COLO829 (cell line): ENCODE measurements around the gene LAMA3.
A peak's percentile ranks its signal among the peaks of the same experiment; 100 is the strongest.

Experiments
- DNase-seq: peaks from one replicate; pipeline ENCODE4 v3.0.0; 2012; ENCODE audit warnings: low spot score

LAMA3 gene

DNA sequence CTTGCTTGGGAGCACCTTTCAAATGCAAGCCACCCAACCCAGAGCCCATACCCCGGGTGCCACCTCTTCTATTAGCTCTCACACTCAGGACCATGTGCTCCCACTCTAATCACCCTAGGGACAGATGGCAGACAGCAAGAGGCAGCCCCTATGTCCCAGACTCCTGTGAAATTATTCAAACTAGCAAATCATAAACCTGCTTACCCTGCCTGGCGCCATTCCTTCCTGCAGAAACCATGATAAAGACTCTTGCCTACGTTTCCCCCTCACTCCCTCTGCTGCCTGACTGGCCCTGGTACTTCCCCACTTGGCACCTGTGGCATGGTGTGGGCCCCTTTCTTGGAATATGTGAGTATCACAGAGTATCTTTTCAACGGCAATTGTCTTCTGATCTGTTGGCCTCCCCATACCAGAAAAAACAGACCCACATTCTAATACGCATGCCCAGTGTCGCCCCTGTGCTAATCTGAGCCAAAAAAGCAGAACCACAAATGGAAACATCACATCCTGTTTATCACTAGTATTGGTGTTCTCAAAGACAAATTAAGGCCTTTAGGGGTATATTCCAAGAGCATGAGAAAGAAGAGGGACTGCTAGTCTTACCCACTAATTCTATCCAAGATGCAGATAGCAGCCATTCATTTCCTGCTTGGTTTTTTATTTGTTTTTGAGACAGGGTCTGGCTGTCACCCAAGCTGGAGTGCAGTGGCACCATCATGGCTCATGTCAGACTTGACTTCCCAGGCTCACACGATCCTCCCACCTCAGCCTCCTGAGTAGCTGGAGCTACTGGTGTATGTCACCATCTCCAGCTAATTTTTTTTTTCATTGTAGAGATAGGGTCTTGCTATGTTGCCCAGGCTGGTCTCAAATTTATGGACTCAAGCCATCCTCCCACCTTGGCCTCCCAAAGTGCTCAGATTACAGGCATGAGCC, 281.2 kb downstream of the LAMA3 start:
- DNase-seq: no peak

DNA sequence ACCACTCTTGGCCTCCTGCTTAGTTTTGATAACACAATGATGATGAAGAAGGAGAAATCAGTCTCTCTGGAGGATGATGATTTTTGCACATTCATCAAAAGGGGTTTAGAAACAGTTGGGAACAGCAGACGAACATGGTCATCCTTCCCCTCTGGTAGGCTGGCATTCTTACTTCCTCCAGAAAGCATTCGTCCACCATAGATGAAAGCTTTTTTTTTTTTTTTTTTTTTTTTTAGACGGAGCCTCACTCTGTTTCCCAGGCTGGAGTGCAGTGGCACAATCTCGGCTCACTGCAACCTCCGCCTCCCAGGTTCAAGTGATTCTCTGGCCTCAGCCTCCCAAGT, 281.8 kb downstream of the LAMA3 start:
- no peak for DNase-seq

DNA sequence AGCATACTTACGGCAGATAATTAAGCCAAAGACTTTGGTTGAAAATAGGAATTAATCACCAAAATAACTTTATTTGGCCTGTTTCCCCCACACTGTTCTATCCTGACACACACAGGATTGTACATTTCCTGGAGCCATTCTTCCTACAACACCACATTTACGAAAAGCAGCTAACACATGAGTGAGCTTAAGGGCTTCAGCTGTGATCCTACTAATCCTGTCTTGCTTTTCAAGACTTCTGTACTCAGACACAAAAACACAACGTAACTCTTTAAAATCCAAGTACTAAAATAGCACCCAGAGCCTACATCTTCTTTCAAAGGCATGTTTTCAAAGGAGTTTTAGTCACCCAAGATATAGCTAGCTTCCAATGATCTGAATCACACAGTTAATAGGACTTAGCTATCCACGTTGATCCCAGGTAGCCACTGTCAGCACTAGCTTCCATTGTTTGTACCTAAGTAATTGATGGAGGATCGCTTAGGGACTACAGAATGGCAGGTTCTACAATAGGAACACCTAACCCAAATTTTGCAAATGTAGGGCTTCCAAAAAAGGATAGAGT, 282.5 kb downstream of the LAMA3 start:
- DNase-seq: no peak

DNA sequence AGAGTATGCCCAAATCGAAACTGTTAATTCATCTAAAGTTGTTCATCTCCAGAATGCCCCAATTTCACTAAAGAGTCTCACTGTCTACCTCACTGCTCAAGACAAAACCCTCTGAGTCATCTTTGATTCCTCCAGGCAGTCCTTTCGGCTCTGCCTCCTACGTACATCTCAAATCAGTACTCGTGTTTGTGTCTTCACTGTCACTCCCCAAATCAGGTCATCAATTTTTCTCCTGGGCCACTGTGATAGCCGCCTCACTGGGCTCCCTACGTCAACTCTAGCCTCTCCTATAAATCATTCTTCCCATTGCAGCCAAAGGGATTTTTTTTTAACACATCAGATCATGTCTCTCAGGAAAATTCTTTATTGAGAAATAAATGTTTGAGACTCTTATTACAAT, 283.2 kb downstream of the LAMA3 start:
- DNase-seq: no peak

DNA sequence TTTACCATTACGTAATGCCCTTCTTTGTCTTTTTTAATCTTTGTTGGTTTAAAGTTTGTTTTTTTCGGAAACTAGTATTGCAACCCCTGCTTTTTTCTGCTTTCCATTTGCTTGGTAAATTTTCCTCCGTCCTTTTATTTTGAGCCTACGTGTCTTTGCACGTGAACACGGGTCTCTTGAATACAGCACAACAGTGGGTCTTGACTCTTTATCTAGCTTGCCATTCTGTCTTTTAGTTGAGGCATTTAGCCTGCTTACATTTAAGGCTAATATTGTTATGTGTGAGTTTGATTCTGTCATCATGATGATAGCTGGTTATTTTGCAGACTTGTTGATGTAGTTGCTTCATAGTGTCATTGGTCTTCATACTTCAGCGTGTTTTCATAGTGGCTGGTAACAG, 287.9 kb downstream of the LAMA3 start:
- no peak for DNase-seq

DNA sequence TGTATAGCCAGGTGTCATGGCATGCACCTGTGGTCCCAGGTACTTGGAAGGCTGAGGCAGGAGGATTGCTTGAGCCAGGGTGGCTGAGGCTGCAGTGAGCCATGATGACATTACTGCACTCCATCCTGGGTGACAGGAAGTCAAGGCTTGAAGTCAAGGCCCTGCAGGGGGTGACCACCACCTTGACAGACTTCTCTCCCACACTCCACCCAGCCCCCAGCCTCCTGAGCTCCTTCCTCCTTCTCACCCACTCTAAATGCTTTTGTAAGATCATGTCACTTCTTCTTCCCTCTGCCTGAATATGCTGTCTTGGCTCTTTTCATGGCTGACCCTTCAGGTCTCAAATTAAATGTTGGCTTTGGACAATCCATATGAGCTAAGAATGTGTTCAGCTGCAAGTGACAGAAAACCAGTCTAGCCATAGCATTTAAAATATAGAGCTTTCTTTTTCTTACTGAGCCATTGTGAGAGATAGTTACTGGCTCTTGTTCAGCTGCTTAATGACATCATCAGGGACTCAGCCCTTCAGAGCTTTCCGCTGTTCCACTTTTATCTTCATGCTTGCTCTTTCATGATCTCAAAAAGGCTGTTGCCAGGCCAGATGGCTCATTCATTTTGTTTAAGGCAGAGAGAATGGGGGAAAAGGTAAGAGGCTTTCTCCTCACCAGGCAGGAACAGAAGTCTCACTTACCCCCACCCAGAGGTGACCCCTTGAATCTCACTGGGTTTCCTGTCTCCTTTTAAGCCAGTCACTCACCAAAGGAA, 288.6 kb downstream of the LAMA3 start:
- DNase-seq: no peak

DNA sequence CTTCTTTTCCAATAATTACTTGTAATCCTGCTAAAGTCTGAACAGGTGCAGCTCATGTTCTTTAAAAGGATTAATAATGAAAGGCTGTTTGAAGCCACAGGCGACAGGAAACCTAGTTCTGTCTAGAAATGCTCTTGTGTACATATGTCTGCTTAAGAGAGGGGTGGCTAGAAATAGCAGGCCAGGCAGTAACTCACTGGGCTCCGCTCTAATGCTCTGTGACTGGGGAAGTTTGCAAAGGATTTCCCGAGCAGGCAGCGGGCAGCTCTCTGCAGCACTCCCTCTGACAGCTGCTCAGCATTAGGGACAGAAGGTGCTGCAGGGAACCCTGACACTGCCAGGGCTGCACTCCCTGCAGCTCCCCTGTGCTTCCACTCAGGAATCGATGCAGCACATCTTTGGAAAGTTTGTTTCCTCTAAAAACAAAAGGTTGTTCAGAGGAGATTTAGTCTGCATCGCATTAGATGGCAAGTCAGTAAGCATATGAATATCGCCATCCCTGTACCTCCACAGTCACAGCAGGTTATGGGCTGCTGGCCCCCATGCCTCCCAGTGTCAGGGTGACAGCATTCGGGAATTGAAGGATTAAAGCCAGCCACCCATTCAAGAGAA, 292.2 kb downstream of the LAMA3 start:
- no peak for DNase-seq

DNA sequence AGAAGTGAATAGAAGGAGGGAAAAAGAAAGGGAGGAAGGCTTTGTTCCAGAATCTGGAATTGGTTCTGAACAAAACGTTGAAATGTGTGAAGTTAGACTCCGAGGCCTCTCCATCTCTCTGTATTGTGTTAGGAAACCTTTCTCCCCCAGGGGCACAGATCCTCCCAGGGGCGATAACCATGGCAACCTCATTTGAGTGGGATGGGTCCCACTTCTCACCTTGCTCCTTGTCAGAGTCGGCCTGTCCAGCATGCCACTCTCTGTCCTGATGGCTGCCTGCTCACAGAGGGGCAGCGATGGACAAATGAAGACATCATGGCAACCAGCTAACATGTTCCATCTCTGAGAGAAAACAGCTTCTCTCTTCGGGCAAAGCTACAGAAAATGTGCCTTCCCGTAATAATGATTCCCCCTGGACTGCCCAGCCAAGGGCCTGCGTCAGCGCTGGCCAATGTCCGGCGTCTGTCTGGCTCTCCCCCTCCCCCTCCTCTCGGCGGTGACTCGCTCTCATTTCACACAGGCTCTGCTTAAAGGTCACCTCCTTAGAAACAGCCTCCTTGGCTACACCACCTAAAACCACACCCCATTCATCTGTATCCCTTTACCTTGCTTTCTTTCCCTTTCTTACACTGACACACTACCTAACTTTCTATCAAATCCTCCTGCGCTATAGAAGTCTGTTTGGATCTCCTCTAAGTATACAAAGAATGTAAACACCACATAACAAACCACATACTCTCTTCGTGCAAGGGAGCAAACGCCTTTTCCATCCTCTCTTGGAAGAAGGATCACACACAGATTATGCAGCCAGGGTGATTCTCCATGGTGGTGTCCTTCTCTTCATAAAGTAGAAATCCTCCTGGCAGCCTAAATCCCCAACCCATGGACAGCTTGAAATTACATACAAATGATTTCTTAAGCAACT, 293.2 kb downstream of the LAMA3 start:
- no peak for DNase-seq

DNA sequence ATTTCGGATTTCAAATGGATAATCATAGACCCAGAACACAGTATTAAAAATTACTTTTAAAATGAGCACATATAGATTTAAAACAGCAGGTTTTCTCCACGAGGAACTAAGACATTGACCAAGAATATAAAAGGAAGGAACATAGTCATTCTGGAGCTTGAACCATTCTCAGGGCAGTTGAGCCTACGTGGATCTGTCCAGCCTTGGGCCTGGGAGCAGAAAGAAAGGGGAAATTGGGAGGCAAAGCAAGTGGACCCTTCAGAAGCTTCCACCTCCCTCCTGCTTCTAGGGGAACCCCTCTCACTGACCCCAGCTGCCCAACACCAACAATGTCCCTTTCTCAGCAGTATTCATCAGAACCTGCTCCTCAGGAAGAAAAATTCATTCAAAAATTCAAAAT, 293.9 kb downstream of the LAMA3 start:
- DNase-seq: no peak

DNA sequence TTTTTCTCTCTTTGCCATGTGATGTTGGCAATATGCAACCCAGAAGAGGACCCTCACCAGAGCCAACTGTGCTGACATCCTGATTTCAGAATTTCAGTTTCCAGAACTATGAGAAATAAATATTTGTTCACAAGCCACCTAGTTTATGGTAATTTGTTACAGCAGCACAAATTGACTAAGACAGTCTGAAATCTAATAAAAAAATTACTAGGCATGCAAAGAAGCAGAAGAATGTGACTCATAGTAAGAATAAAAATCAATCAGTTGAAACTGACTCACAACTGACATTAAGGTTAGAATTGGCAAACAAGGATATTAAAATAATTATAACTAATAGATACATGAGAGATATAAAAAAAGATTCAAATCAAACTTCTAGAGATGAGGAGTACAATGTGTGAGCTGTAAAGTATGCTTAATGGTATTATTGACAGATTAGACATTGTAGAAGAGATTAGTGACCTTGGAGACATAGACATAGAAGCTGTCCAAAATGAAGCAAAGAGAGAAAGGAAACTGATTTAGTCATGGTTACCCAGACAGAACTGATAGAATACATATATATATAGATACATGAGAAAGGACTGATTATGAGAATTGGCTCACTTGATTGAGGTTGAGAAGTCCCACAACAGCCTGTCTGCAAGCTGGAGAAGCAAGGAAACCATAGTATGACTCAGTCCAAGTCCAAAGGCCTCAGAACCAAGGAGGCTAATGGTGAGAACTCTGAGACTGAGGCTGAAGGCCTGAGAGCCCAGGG, 297.5 kb downstream of the LAMA3 start:
- no peak for DNase-seq

DNA sequence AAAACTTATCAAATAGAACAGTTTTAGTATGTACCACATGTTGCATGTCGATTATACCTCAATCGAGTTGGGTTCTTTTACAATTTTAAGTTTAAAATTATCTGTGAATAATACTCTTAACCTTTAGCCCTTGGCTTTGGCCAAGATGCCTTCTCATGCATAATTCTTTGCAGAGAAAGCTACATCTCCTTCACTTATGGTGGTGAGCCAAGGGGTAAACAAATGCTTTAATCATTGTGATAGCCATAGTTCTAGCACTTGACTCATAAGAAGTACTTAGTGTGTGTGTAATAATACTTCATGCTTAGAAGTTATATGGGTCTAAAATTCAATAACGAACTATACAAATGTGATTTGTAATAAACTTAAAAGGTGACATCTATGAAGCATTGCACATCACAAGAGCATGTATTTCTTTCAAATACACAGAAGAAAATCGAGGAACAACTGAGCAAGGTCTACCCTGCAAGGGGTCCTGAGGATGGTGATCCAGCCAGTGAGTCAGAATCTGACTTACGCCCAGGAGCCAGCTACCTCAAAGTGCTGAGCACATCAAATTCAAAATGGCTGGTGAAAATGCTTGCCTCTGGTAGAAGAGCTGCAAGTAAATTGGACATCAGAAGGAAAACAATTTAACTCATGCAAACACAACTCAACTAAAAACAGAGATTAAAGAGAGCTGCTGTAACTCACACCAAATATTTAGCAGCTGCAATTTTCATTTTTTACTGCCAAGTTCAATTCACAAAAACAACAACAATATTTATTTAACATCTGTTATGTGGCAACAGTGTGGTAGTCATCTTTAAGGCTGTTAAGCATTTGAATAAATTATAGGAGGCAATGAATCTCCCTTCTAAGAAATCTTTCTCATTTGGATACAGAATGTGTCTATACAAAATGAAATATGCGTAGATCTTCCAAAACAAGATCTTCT, 301.5 kb downstream of the LAMA3 start:
- peak; percentile 60 for DNase-seq

DNA sequence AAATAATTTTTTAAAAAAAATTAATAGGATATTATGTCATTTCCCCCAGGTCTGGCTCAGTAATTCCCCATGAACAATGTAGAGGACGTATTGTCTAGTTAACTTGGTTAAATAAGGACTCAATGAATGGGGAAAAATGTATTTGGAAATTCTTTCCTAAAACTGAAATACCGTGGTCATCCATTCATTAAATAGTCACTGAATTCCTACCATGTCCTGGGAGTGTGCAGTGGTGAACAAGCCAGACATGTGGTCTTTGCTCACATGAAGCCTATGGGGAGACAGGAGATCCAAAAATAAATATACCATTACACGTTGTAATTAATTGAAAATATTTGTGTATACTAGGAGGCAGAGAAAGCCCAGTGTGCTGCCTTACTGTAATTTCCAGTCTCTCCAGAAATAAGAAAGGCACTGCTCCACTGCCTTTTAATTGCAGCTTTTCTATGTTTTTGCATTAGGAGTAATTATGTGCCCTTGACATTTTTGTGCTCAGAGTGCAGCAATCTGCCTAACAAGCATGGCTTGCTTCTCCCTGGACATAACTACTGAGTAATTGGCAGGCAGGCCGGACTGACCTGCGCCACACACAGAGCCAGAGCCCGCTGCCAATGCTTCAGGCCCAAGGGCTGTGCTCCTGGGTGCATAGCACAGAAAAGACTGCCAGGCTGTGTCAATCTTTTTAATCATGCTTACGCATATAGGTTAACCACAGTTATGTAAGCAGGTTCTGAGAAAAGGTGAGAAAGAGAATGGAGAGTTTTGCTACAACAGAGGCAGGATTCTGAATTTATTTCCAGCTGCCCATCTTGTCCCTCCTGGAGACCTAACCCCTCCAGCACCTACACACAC, 303.1 kb downstream of the LAMA3 start:
- no peak for DNase-seq

DNA sequence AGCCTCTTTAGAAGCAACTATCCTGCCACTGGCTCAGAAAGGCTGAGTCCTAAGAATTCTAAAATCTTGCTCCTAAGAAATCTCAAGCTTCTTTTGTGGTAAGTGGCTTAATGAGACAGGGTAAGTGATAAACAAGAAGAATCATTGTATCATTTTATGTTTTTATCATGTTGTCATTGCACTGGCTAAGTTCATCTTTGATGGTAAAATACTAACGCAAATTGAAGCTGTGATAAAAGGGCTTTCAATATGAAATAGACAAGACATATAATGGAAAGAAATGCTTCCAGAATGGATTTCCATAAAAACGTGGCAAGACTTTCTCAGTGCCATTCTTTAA, 303.7 kb downstream of the LAMA3 start:
- DNase-seq: no peak

DNA sequence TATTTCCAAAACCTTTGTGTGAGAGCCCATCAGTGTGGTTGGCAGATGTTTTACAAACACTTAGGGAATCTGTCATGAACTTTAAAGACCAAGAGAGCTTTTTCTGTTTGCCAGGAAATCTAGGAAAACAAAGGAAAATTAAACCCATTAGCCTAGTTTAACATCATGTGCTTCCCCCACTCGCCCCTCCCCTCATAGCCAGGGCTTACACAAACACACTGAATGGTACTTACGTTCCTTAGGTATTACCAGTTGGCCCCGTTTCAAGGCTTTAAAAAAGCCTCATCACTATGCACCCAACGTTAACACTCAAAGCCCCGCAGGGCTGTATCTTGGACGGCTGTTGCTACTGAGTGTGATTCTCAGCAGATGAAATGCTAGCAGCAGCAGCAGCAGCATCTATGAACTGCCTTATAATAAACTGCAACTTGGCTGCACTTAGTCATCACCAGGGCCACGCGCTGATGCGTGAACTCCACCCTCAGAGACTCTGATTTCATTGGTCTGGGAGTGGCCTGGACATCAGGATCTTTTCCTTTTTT, 305.2 kb downstream of the LAMA3 start:
- peak; percentile 52 for DNase-seq

DNA sequence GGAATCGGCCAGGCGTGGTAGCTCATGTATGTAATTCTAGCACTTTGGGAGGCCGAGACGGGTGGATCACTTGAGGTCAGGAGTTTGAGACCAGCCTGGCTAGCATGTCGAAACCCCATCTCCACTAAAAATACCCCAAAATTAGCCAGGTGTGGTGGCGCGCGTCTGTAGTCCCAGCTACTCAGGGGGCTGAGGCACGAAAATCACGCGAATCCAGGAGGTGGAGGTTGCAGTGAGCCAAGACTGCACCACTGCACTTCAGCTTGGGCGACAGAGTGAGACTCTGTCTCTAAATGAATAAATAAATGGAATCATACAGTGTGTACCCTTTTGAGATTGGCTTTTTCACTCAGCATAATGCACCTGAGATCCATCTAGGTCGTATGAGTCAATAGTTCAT, 305.9 kb downstream of the LAMA3 start:
- DNase-seq: no peak

DNA sequence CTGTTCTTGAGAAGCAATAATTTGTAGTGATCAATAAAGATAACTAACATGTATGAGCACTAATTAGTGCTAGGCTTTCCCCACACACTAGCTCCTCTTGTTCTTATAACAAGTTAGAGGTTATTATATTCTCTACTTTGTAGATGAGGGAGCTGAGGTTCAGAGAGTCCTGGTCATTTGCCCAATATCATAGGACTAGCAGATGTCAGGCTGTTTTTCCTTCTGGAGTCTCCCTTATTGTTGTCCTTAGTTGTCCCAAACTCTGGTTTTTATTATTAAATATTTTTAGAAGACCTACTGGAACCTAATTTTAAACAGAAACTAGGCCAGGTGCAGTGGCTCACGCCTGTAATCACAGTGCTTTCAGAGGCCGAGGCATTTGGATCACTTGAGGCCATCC, 308.8 kb downstream of the LAMA3 start:
- DNase-seq: no peak

DNA sequence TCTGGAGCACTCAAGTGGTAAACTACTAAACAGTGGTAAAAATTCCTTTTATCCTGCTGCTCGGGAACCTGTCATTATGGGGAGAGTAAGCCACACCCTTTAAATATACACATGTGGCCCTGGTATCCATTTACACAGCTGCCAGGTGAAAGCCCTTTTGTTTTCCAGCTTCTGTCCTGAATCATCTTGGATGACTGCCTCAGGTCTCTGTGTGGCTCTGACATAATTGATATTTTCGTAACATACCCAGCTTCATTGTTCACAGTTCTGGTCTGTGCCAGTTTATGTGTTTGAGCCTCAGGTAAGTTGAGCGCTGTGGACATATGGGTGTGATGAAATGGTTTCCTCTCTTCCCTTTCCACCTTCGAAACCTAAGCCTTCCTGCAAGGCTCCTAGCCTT, 309.6 kb downstream of the LAMA3 start:
- no peak for DNase-seq
